ENCODE results near the gene RAB14.
"Not testable (repeated sequence)": the region's sequence is repeated elsewhere in the genome, so short reads cannot be mapped to it uniquely, and the experiment has no call there.

DNA sequence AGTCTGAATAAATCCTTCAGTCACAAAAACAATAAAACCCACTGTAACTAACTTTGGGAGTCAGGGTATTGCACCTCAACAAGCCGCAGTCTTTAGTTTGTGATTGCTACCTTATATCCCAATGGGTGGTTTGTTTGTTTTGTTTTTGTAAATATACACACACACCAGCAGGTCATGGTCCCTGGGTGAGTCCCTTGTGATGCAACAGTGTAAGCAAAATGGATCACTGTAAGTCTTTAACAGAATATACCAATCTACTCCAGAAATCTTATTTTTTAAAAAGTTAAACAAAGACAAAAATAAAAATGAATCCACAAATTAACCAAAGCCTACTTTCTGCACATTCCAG lies 22.3 kb downstream of the RAB14 start:
- TF ChIP-seq, protein P1, sequence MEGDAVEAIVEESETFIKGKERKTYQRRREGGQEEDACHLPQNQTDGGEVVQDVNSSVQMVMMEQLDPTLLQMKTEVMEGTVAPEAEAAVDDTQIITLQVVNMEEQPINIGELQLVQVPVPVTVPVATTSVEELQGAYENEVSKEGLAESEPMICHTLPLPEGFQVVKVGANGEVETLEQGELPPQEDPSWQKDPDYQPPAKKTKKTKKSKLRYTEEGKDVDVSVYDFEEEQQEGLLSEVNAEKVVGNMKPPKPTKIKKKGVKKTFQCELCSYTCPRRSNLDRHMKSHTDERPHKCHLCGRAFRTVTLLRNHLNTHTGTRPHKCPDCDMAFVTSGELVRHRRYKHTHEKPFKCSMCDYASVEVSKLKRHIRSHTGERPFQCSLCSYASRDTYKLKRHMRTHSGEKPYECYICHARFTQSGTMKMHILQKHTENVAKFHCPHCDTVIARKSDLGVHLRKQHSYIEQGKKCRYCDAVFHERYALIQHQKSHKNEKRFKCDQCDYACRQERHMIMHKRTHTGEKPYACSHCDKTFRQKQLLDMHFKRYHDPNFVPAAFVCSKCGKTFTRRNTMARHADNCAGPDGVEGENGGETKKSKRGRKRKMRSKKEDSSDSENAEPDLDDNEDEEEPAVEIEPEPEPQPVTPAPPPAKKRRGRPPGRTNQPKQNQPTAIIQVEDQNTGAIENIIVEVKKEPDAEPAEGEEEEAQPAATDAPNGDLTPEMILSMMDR (IDR thresholded peaks at IDR 0.05) = not testable (repeated sequence)
- not testable (repeated sequence) for TF ChIP-seq POLR2A (IDR thresholded peaks at IDR 0.05)
